AG09309 (cell line): ENCODE data around the gene LRATD1.

Experiments
- DNase-seq: peaks from one replicate; pipeline ENCODE4 v3.0.0-alpha.2; 2010; ENCODE audit warnings: low read depth
- H3K4me3 ChIP-seq: 2 replicates; pipeline ENCODE4 v1.5.1; 2011; ENCODE audit warnings: mild to moderate bottlenecking, low read depth, low read length, moderate library complexity; ENCODE audit not compliant: control insufficient read depth
- CTCF ChIP-seq: IDR thresholded peaks from 2 replicates; pipeline ENCODE4 v1.5.1; 2011; ENCODE audit warnings: mild to moderate bottlenecking, low read depth, low read length, inconsistent platforms; ENCODE audit not compliant: insufficient read depth, control insufficient read depth; ENCODE audit errors: missing control alignments

Gene LRATD1

GRCh38 chr2:14661163-14661562, 28.6 kb downstream of the LRATD1 start:
- H3K4me3 ChIP-seq = no peak overlapping the region
- TF ChIP-seq CTCF = no peak
- no peak for DNase-seq

DNA sequence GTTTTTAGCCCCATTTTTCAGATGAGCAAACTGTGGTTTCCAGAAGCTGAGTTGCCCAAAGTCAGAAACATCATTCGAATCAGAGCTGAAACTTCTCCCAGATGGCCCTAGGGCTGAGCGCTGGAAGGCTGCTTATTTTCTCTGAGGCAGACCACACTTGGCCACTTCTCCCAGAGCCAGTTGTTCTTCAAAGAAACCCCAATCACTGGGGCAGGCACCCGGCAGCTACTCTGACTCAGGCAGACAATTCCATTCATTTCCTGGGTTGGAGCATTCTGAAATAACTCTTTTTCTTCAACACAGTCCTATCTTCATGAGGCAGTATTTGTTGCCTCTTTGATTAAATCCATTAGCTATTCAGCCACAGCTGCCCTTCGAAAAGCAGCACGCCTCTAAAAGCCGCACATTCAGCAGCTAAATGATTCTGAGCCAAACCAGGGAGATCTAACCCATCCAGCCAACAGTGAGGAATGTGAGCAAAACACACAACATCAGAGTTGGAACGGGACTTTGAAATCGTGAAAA, 40.9 kb downstream of the LRATD1 start:
- no peak for TF ChIP-seq CTCF
- DNase-seq = no peak
- no peak overlapping the region for H3K4me3 ChIP-seq

DNA sequence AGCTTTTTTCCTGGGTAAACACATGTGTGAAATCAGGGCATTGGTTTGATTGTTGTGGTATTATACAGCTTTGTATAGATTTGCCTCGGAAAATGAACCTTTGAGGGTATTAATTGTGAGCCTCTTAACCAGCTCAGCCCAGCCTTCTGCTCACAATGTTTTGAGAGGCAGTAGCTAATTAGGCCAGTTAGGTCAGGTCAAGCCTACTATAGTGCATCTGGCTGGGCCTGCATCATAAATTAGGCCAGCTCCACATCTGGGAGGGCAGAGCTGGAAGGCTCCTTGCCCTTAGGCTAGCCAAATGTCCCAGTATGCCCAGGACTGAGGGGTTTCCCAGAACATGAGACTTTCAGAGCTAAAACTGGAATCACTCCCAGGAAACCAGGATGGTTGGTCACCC, 43.0 kb downstream of the LRATD1 start:
- no peak for DNase-seq
- no peak for TF ChIP-seq CTCF
- H3K4me3 ChIP-seq = no peak overlapping the region

GRCh38 chr2:14676371-14676770, 43.9 kb downstream of the LRATD1 start:
- no peak for TF ChIP-seq CTCF
- H3K4me3 ChIP-seq = no peak overlapping the region
- DNase-seq = no peak

DNA sequence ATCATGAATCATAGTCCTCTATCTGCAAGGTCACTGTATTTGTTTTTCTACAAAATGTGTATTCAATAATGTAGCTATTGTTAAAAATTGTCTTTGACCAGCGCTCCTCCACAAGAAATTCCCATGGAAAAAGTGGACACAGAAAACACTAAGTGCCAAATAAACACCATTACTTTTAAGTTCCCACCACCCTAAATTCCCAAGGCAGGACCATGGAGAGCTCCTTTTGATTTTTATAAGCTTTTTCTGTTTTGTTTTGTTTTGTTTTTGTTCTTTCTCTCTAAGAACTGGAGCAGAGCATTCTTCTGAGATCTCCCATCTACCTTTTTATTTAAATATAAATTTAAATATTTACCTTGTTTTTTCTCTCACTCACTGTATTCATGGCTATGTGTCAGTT, 44.5 kb downstream of the LRATD1 start:
- DNase-seq = no peak
- no peak overlapping the region for H3K4me3 ChIP-seq

DNA sequence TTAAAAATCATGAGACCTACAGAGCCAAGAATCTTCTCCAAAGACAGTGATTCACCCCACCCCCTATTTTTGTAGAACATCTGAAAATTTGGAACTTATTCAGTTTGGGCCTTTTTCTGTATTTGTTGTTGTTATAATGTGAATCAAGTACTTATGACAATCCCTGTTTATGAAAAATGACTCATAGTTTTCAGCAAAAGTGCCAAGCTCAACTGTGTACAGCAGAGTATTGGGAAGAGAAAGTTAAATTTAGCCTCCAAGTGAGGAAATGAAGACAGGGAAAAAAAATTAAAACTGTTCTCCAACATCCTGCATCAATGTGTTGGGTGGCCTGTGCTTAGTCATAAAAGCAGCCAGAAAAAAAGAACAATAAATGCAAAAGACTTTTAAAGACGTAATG, 46.2 kb downstream of the LRATD1 start:
- H3K4me3 ChIP-seq = no peak overlapping the region
- DNase-seq = no peak
- no peak for TF ChIP-seq CTCF

More for the DNA sequence above, 44.5 kb downstream of the LRATD1 start:
- no peak for TF ChIP-seq CTCF

- TF ChIP-seq CTCF = no peak
- no peak overlapping the region for H3K4me3 ChIP-seq
- no peak for DNase-seq
These were observed 49.1 kb downstream of the LRATD1 start for GRCh38 chr2:14681608-14682007.
